Body of pancreas (tissue), 4 donors: ENCODE measurements around the gene TAS2R4.

Source experiments
- POLR2A ChIP-seq, 3 donors: fragments of 450-650 bp; IDR thresholded peaks; one replicate each; pipeline ENCODE4 v1.6.1; 2016; ENCODE audit warnings: antibody characterized with exemption in 3 of 3, mild to moderate bottlenecking in 2 of 3
- TF ChIP-seq, protein P1 (sequence below), 7 experiments: fragments of 450-650 bp in 4 of 7; fragments of 200-600 bp in 3 of 7; sonication (generic) in 3 of 7; IDR thresholded peaks; one replicate each; pipeline ENCODE4 v1.5.1; 2016 to 2019; ENCODE audit warnings: antibody characterized with exemption in 7 of 7

DNA sequence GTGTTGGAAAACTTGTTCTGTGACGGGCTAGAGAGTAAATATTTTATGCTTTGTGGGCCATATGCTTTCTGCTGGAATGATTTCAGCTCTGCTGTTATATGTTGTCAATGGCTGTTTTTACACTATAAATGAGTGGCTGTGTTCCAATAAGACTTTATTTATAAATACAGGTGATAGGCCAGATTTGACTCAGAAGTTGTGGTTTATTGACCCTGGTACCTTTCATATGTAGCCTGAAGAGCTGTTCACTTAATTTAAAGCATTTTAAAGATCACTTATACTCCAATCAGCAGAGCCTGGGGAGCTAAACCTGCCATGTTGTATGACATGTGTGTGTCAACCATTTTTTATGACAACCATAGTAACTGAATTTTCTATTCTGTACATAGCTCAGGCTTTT lies 47.5 kb upstream of the TAS2R4 start:
- TF ChIP-seq, protein P1, sequence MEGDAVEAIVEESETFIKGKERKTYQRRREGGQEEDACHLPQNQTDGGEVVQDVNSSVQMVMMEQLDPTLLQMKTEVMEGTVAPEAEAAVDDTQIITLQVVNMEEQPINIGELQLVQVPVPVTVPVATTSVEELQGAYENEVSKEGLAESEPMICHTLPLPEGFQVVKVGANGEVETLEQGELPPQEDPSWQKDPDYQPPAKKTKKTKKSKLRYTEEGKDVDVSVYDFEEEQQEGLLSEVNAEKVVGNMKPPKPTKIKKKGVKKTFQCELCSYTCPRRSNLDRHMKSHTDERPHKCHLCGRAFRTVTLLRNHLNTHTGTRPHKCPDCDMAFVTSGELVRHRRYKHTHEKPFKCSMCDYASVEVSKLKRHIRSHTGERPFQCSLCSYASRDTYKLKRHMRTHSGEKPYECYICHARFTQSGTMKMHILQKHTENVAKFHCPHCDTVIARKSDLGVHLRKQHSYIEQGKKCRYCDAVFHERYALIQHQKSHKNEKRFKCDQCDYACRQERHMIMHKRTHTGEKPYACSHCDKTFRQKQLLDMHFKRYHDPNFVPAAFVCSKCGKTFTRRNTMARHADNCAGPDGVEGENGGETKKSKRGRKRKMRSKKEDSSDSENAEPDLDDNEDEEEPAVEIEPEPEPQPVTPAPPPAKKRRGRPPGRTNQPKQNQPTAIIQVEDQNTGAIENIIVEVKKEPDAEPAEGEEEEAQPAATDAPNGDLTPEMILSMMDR (IDR thresholded peaks at IDR 0.05) = no peak
- no peak for TF ChIP-seq POLR2A (IDR thresholded peaks at IDR 0.05)
